Pancreas (tissue), 10 donors: ENCODE results near the gene SPINK5. TPM values are rescaled to one million over a fixed set of nuclear protein-coding genes. Genes with fewer than 3 reads are reported as not detected.

ENCODE experiments used
- ATAC-seq, 4 donors: fragments of 200-7000 bp; cut with Tn5 transposase; one replicate each; pipeline versions ENCODE4 v1.8.0 to v1.9.1; 2020; ENCODE audit warnings: mild to moderate bottlenecking in 4 of 4, moderate library complexity in 4 of 4
- DNase-seq, 6 donors: peaks; one replicate each; pipeline ENCODE4 v3.0.0-alpha.2; 2020
- FAIRE-seq: peaks from 2 replicates; lab custom pipeline; 2012; peaks lifted over from hg19 to GRCh38; lab: Jason Lieb, UNC
- H3K27ac ChIP-seq, 4 donors: fragments of 200-600 bp; sonication (generic); 1 replicate in 3 of 4; 2 replicates in 1 of 4; pipeline versions ENCODE4 v1.5.0 to v1.8.0; 2020
- H3K27me3 ChIP-seq, 4 donors: fragments of 200-600 bp; one replicate each; pipeline ENCODE4 v1.8.0; 2021
- H3K36me3 ChIP-seq, 3 donors: fragments of 200-600 bp; sonication (generic) in 1 of 3; one replicate each; pipeline versions ENCODE4 v1.5.0 to v1.8.0; 2020 to 2021
- H3K4me1 ChIP-seq, 3 donors: fragments of 200-600 bp; one replicate each; pipeline ENCODE4 v1.8.0; 2021
- H3K4me3 ChIP-seq, 4 donors: fragments of 200-600 bp; sonication (generic) in 2 of 4; one replicate each; pipeline versions ENCODE4 v1.5.0 to v1.8.0; 2020 to 2021
- H3K9me3 ChIP-seq, 4 donors: fragments of 200-600 bp; one replicate each; pipeline ENCODE4 v1.8.0; 2021
- CTCF ChIP-seq, 4 donors: fragments of 200-600 bp; sonication (generic) in 3 of 4; IDR thresholded peaks; one replicate each; pipeline versions ENCODE4 v1.5.0 to v1.8.0; 2021; ENCODE audit warnings: antibody characterized with exemption in 4 of 4
- WGBS, 2 donors: extraction: QIAGEN DNeasy Blood & Tissue Kit; methylation state at CpG; one replicate each; pipeline ENCODE4 v1.1.7; 2013; 5-methylcytosine and 5-hydroxymethylcytosine counted together
- intact Hi-C, 3 donors: fragments of 100-400 bp; cut with DNase I; formaldehyde crosslinking; loops; one replicate each; pipeline versions ENCODE4 v1.11.1 to v1.14.2; 2022
- polyA plus RNA-seq, 2 donors: library from polyadenylated mRNA; stranded (reverse); fragments of 200-250 nt; gene quantifications; one replicate each; pipeline ENCODE4 v1.2.3, GENCODE V29; 2013
- total RNA-seq, 6 donors: library from RNA; stranded (reverse); fragmentation: NEBNext Ultra II Directional in 4 of 6; extraction: Animal tissue kit (Norgen Biotek cat#: 25700) in 4 of 6; gene quantifications; one replicate each; pipeline versions ENCODE4 v1.2.1 to v1.2.4, GENCODE V29; 2021 to 2023
- donor health status: healthy with polysubstance abuse.
- donor health status: DM: no; HTN: no; CAD: no; lungs with moderate emphysema.
- donor health status: DM: no; HTN: no; CAD: no.
- donor health status: control.
- donor health status: control.
- donor health status: Bipolar disorder and iron deficiency.
- donor health status: DM: yes; HTN: yes; CAD: no.
- donor health status: DM: no; HTN: no; CAD: no.
- donor health status: DM: no; HTN: no; CAD: no.
- donor health status: DM: yes; HTN: yes; CAD: no.

SPINK5 gene
- total and polyA plus RNA-seq, 8 donors, result 0.17 to 0.31 (median 0.23) TPM; not detected in 2

DNA sequence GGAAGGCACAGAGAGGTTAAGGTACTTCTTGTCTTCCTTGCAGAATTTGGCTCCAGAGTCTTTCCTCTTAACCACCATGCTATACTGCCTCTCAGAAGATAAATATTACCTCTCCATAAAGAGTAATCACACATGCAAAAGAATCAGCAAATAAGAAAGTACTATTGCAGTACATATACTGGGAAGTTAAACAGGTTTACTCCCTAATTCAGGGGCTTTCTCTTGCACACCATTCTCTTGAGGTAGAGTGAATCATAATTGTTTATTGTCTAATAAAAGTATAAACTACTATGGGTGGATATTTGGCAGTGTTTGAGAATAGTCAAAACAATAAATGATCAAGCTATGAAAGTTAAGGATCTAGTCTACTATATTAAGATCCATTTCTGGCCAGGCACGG is 40.4 kb downstream of the SPINK5 start:
- no peaks in the 10 kb centered on the region for H3K36me3 ChIP-seq
- FAIRE-seq, result no peak
- no peak overlapping the region for H3K27ac ChIP-seq
- no peak overlapping the region for H3K4me3 ChIP-seq
- no peaks in the 10 kb centered on the region for H3K4me1 ChIP-seq
- no peaks in the 10 kb centered on the region for H3K9me3 ChIP-seq
- TF ChIP-seq CTCF (IDR thresholded peaks at IDR 0.05), result no peak
- H3K27me3 ChIP-seq, result no peaks in the 10 kb centered on the region
- 74 to 89% methylated on average over 1 of the region's 1 CpG for WGBS, 2 donors
- ATAC-seq, result no peak
- intact Hi-C loops, result loop anchor here in 1 of 3 donors (10.0 kb wide), 1 partner anchor 149 kb away; no protein-coding TSS in a partner anchor
- DNase-seq, result no peak

DNA sequence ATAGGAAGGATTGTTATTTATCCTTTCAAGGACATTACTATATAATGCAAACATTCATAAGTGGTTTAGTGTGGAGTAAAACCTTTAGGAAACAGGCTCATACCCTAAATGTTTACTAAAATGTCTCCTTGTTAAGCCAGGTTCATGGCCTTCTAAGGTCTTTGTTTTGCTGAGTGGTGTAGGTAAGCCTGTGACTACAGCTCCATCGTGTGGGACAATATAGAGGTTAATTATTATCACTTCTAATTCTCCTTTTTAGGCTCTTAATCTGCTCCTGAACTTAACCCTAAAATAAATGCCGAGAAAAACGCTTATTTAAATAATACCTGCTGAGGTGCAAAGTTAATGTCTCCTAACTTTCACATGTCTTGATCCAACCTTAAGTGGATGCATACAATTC is 43.8 kb downstream of the SPINK5 start:
- Histone ChIP-seq H3K27me3 (no peaks in the 10 kb centered on the region), H3K36me3 (no peaks in the 10 kb centered on the region), H3K4me1 (no peaks in the 10 kb centered on the region), H3K9me3 (no peaks in the 10 kb centered on the region), H3K27ac (no peak overlapping the region), H3K4me3 (no peak overlapping the region)
- ATAC-seq, result peak in 1 of 4 donors; percentile 45
- WGBS, 2 donors, result 15 to 19% methylated on average over 3 of the region's 3 CpGs
- no peak for FAIRE-seq
- intact Hi-C loops, result loop anchor here in 1 of 3 donors (10.0 kb wide), 1 partner anchor 153 kb away; no protein-coding TSS in a partner anchor
- no peak for TF ChIP-seq CTCF (IDR thresholded peaks at IDR 0.05)
- DNase-seq, result no peak

GRCh38 chr5:148113243-148113642 is 49.5 kb downstream of the SPINK5 start:
- intact Hi-C loops, result loop anchor here in 1 of 3 donors (10.0 kb wide), 1 partner anchor 158 kb away; no protein-coding TSS in a partner anchor
- no peak for DNase-seq
- Histone ChIP-seq H3K9me3 (no peaks in the 10 kb centered on the region), H3K4me1 (no peaks in the 10 kb centered on the region), H3K27ac (no peak overlapping the region), H3K4me3 (no peak overlapping the region), H3K36me3 (no peaks in the 10 kb centered on the region), H3K27me3 (no peaks in the 10 kb centered on the region)
- no peak for ATAC-seq
- FAIRE-seq, result no peak
- TF ChIP-seq CTCF (IDR thresholded peaks at IDR 0.05), result no peak

DNA sequence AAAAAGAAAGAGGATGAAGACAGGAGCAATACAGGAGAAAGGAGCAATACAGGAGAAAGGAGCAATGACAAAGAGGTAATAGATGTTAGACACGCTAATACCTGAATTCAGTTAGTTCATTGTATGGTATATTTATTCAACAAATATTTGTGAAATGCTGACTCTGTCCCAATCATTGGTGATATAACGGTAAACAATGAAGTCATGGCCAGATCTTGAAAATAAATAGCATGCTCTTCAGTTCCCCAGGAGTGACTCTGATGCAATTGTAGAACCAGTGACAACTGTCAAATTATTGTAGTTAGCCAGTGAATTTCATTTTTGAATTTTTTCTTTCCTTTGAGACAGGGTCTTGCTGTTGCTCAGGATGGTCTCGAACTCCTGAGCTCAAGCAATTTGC is 56.5 kb downstream of the SPINK5 start:
- no peaks in the 10 kb centered on the region for H3K4me1 ChIP-seq
- intact Hi-C loops, result no loop called here
- H3K27ac ChIP-seq, result no peak overlapping the region
- WGBS, 2 donors, result 70 to 74% methylated on average over 3 of the region's 3 CpGs
- H3K4me3 ChIP-seq, result no peak overlapping the region
- DNase-seq, result no peak
- no peaks in the 10 kb centered on the region for H3K27me3 ChIP-seq
- no peak for FAIRE-seq
- no peaks in the 10 kb centered on the region for H3K36me3 ChIP-seq
- no peak for ATAC-seq
- TF ChIP-seq CTCF (IDR thresholded peaks at IDR 0.05), result no peak
- H3K9me3 ChIP-seq, result no peaks in the 10 kb centered on the region

GRCh38 chr5:148125641-148126040 is 61.9 kb downstream of the SPINK5 start:
- WGBS, 2 donors, result 43 to 49% methylated on average over 3 of the region's 3 CpGs
- no peak for ATAC-seq
- no peak for FAIRE-seq

More at GRCh38 chr5:148125641-148126040, 61.9 kb downstream of the SPINK5 start:
- Histone ChIP-seq H3K4me1 (no peaks in the 10 kb centered on the region), H3K27me3 (no peaks in the 10 kb centered on the region), H3K4me3 (no peak overlapping the region), H3K9me3 (no peaks in the 10 kb centered on the region), H3K36me3 (no peaks in the 10 kb centered on the region), H3K27ac (no peak overlapping the region)
- intact Hi-C loops, result no loop called here
- DNase-seq, result no peak
- TF ChIP-seq CTCF (IDR thresholded peaks at IDR 0.05), result no peak
